Uterine smooth muscle cell (primary cell): ENCODE results near the gene MIF4GD. TPM values are rescaled to one million over a fixed set of nuclear protein-coding genes. Genes with fewer than 3 reads are reported as not detected.

Experiments
- total RNA-seq: library from RNA; depleted of rRNA; stranded (reverse); fragments of >200 nt; gene quantifications from 2 replicates; pipeline ENCODE4 v1.2.3, GENCODE V29; 2014

MIF4GD gene
- total RNA-seq: 7.6 and 8.3 TPM in 2 replicates

GRCh38 chr17:75270966-75271232 is at the start of gene MIF4GD:
Gene MIF4GD (minus strand): TSS chr17:75271231. CDS start chr17:75270195, 1,036 bp downstream.

GRCh38 chr17:75289115-75289831 is 18.2 kb upstream of the MIF4GD start, which contains the start of gene SLC25A19:
Gene SLC25A19 (minus strand): TSS chr17:75289433. CDS start chr17:75286764, 2,669 bp downstream.

GRCh38 chr17:75261336-75262111 is 9.5 kb downstream of the MIF4GD start, which contains the start of the genes GGA3 and MRPS7:
Gene GGA3 (minus strand): TSS chr17:75261606. CDS start chr17:75261587, 19 bp downstream.
Gene MRPS7 (plus strand): TSS chr17:75261879. CDS start chr17:75261901, 22 bp downstream.

Other genes starting within 250 kb of the MIF4GD start
- gene ATP5PD, start 224.3 kb downstream of the MIF4GD start, total RNA-seq: 293 and 304 TPM in 2 replicates
- 15.2 and 15.5 TPM in 2 replicates for gene KCTD2, start 224.0 kb downstream of the MIF4GD start, total RNA-seq
- gene SLC16A5, start 183.3 kb downstream of the MIF4GD start, total RNA-seq: 5.2 and 8.7 TPM in 2 replicates
- gene ARMC7, start 161.3 kb downstream of the MIF4GD start, total RNA-seq: 2.2 and 2.8 TPM in 2 replicates
- gene NT5C, start 139.5 kb downstream of the MIF4GD start, total RNA-seq: 42.7 and 77.2 TPM in 2 replicates
- 99.0 and 156 TPM in 2 replicates for gene JPT1, start 116.7 kb downstream of the MIF4GD start, total RNA-seq
- gene SUMO2, start 88.3 kb downstream of the MIF4GD start, total RNA-seq: 116 and 122 TPM in 2 replicates
- 25.9 and 56.6 TPM in 2 replicates for gene NUP85, start 65.6 kb downstream of the MIF4GD start, total RNA-seq
- 10.4 and 16.0 TPM in 2 replicates for gene GGA3, start 9.6 kb downstream of the MIF4GD start, total RNA-seq
- 44.0 and 62.5 TPM in 2 replicates for gene MRPS7, start 9.4 kb downstream of the MIF4GD start, total RNA-seq
- gene SLC25A19, start 18.2 kb upstream of the MIF4GD start, total RNA-seq: 6.1 and 11.0 TPM in 2 replicates
- gene GRB2, start 134.4 kb upstream of the MIF4GD start, total RNA-seq: 84.1 and 87.1 TPM in 2 replicates
- 36.4 and 38.3 TPM in 2 replicates for gene TMEM94, start 185.4 kb upstream of the MIF4GD start, total RNA-seq
- 6.2 and 6.6 TPM in 2 replicates for gene CASKIN2, start 244.3 kb upstream of the MIF4GD start, total RNA-seq
- 13.5 and 15.7 TPM in 2 replicates for gene TSEN54, start 245.3 kb upstream of the MIF4GD start, total RNA-seq